GM21576 (cell line): ENCODE data around the gene PAGR1.
"Not testable (repeated sequence)": the region's sequence is repeated elsewhere in the genome, so short reads cannot be mapped to it uniquely, and the experiment has no call there.

Source experiments
- ATAC-seq: cut with Tn5 transposase; IDR thresholded peaks from one replicate; pipeline ENCODE4 v1.9.1; 2021; ENCODE audit warnings: mild to moderate bottlenecking, moderate library complexity; ENCODE audit not compliant: unreplicated experiment

The PAGR1 gene

DNA sequence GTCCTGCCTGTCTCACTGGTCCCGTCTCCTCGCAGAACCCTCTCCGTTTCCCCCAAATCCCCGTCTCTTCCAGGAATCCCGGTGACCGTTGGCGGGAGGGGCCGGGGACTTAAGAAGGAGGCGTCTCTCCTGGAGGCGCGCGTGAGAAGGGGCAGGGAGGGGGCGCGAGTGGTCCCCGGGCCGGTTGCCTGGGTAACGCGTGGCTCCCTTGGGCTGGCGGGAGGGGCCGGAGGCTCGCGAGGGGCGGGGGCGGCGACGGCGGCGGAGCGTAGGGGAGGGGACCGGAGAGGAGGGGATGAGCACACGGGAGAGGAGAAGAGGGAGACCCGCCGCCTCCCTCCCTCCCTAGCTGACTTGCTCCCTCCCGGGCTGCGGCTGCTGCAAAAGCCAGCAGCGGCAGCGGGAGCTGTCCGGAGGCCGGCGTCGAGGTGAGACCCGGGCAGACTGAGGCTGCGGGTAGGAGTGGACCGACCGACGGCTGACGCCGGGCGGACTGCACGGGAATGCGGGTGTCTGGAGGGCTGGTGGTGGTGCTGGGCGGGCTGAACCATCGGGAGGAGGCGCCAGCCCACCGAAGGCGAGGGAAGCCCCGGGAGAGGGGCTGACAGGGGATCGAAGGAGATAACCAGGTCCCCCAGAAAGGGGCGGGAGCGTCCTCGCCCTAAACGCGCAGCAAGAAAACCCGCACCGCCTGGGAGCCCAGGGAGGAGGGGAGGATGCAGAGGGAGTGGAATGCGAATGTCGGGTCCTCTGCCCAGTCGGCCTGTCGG lies 3.9 kb upstream of the PAGR1 start, which contains the start of gene PRRT2:
Gene PRRT2, plus strand, starts transcription at position 298 of the 770 bp plus-strand sequence. CDS start 862 bp downstream, outside the sequence.
- ATAC-seq: no peak

DNA sequence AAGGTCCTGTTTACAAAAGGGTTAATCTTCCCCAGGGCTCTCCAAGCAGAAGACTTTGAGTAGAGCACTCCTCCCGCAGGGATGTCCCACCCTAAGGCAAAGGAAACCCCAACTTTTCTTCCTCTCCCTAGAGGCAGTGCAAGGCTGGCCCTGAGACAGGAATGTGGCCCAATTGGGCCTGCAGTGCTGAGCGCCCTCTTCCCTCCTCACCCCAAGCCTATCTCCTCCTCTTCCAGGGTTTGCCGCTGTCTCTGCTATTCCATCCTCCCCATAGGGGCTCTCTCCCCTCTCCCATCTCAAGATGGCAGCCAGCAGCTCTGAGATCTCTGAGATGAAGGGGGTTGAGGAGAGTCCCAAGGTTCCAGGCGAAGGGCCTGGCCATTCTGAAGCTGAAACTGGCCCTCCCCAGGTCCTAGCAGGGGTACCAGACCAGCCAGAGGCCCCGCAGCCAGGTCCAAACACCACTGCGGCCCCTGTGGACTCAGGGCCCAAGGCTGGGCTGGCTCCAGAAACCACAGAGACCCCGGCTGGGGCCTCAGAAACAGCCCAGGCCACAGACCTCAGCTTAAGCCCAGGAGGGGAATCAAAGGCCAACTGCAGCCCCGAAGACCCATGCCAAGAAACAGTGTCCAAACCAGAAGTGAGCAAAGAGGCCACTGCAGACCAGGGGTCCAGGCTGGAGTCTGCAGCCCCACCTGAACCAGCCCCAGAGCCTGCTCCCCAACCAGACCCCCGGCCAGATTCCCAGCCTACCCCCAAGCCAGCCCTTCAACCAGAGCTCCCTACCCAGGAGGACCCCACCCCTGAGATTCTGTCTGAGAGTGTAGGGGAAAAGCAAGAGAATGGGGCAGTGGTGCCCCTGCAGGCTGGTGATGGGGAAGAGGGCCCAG lies 3.0 kb upstream of the PAGR1 start:
- ATAC-seq: no peak

DNA sequence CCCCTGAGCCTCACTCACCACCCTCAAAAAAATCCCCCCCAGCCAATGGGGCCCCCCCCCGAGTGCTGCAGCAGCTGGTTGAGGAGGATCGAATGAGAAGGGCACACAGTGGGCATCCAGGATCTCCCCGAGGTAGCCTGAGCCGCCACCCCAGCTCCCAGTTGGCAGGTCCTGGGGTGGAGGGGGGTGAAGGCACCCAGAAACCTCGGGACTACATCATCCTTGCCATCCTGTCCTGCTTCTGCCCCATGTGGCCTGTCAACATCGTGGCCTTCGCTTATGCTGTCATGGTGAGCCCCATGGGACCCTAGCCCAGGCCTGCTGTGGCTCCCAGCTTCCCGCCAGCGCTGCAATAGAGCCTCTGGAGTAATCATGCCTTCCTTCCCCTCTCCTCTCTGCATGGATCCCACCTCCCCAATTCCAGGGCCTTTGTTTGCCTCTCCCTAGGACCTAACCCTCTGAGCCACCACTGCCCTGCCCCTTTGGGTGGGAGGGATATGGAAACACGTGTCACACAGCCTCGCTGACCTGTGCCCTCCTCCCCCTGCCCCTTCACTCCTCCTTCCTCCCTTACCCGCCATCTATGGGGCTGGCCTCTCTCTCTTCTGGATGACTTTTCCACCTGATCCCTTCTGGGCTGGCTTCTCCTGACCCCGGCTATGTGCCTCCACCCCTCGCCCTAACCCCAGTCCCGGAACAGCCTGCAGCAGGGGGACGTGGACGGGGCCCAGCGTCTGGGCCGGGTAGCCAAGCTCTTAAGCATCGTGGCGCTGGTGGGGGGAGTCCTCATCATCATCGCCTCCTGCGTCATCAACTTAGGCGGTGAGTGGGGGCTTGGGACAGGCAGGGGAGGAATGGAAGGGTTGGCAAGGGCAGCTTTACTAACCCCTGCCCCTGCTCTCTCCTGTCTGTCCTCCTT lies 2.0 kb upstream of the PAGR1 start:
- ATAC-seq: no peak

GRCh38 chr16:29814592-29814991 lies 1.4 kb upstream of the PAGR1 start:
- no peak for ATAC-seq

- no peak for ATAC-seq
Observed at GRCh38 chr16:29815032-29815721, 775 bp upstream of the PAGR1 start.

GRCh38 chr16:29816694-29817441 lies 916 bp downstream of the PAGR1 start:
- peak; percentile 14 for ATAC-seq

GRCh38 chr16:29818082-29818481 lies 2.1 kb downstream of the PAGR1 start:
- ATAC-seq: no peak

GRCh38 chr16:29819506-29819905 lies 3.6 kb downstream of the PAGR1 start:
- ATAC-seq: no peak

DNA sequence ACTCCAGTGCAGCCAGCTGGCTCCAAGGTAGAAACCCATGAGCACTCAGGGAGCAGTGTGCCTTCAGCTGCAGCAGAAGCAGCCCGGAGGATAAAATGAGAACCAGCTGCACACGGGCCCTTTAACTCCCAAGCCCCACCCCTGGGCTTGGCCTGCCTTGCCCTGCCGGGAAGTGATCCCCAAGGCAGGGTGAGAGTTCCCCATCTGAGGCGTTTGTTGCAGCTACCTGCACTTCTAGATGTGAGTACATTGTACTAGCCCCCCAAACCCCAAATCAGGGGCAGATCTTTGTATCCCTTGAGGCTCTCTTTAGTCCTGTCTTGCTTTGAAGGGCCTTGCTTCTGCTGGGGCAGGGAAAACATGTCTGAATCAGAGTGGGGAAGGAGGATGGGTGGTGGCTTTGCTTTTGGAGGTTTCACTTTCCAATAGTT lies 4.3 kb downstream of the PAGR1 start, which contains the start of gene MVP:
Gene MVP, plus strand, starts transcription at position 192 of the 431 bp plus-strand sequence. CDS start 10,088 bp downstream, outside the sequence.
- ATAC-seq: no peak

DNA sequence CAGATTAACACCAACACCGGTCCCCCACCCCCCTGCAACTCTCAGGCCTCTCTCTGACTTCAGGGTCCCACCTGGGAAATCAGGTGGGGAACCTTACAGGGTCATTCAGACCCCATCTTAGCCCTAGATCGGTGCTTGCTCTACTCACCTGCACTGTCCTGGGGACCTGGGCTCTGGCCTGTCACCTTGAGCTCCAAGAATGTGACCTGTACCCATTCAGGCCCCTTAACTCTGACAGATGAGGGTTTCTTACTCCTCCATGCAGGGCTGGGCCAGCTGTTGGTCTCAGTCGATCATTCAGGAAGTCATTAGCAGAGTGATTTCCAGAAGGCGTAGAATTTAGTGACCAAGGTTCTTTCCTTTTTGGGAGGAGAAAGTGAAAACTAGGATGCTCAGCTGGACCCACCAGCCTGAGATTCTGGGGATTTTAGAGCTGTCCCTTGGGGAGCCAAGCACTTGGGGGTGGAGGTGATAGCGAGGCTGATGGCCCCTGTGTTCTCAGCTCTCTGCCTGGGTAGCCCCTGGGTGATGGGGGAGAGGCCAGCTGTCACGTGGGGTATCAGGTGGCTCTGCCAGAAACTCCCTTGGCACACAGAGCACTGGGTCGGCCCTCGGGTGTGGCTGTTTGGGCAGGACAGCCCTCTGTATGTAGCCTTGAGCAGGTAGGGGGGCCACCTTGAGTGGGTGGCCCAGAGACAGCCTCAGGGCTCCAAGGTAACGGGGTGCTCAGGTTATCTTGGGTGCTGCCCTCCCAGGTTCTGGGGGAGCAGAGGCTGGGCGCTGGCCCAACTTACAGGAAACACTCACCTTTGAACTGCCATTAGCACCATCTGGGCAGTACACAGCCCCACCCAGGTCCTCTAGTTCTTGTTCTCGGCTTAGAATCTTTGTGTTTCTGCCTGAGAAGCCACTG lies 5.0 kb downstream of the PAGR1 start:
- ATAC-seq: peak; percentile 37

GRCh38 chr16:29821643-29822115 lies 5.7 kb downstream of the PAGR1 start:
- ATAC-seq: no peak

- ATAC-seq: no peak
Observed at GRCh38 chr16:29824589-29825144, 8.7 kb downstream of the PAGR1 start.

DNA sequence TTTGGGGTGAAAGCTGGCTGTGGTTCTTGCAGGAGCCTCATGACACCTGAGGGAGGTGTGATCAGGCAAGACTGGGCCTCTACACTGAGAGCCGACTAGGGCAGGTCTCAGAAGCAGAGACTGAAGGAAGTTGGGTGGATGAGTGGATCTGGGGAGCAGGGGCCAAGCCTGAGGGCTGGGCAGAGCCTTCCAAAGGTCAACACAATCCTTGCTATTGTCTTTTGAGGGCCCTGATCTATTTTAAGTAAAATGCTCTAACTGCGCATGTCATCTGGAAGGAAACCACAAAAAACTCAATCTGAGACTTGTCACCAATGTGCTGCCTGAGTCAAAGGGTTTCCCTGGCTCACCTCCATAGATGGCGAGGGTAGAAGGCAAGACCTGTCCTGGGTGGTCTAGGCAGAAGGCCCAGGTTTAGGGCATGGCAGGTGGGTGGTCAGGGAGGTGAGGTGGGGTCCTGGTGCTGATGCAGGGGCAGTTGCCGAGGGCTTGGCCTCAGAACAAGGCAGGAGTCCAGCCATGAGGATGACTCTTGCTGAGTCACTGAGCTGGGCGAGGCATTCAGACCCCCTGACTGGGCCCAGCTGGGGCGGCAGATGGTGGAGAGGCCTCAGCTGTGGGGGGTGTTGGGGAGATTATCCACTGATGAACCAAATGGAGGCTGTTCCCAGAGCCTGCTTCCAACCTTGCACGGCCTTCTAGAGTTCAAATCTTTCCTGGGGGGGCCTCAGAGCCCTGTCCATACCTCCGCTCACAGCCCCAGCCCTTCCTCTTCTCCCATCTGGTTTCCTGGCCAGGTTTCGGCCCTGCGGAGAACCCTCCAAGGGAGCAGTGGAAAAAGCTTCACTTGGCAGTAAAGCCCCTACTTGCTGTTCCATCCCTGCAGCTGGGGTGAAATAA lies 9.4 kb downstream of the PAGR1 start:
- no peak for ATAC-seq

GRCh38 chr16:29826342-29826695 lies 10.4 kb downstream of the PAGR1 start:
- ATAC-seq: no peak

DNA sequence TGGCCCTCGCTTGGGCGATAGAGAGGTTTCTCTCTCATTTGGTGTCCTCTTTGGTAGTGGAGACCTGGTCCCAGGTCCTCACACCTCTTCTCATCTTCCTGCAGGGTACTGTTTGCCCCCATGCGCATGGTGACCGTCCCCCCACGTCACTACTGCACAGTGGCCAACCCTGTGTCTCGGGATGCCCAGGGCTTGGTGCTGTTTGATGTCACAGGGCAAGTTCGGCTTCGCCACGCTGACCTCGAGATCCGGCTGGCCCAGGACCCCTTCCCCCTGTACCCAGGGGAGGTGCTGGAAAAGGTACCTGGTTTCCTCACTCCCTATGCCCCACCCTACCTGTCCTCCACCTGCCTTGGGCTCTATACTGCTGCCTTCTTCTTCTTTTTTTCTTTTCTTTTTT lies 14.8 kb downstream of the PAGR1 start:
- ATAC-seq: no peak

DNA sequence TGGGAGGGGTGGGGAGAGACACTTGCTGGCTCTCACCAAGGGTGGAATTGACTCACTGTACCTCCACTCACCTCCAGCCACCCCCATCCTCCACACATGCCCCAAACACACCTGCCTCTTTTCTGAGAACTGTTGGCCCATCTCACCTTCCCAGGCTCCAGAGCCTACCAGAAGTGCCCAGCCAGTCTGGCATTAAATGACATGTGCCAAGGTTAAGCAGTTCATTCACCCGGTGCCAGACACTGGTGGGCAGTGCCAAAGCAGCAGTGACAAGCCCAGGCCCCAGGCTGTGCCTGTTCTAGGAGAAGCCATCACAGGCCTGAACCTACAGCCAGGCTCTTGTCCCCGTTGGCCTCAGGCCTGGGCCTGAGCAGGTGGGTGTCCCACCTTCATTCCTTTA lies 15.5 kb downstream of the PAGR1 start:
- ATAC-seq: no peak

GRCh38 chr16:29833219-29833618 lies 17.3 kb downstream of the PAGR1 start:
- ATAC-seq: not testable (repeated sequence)
